Fibroblast of skin of scalp (primary cell): Measurements from ENCODE around the gene HTR4.

Source experiments
- DNase-seq: peaks from one replicate; pipeline ENCODE4 v3.0.0-alpha.2; 2013

The HTR4 gene

GRCh38 chr5:148660346-148660660 is 6.0 kb upstream of the HTR4 start:
- no peak for DNase-seq

- DNase-seq: no peak
Observed at GRCh38 chr5:148659641-148660345, 5.5 kb upstream of the HTR4 start.

GRCh38 chr5:148653291-148653835 is 964 bp downstream of the HTR4 start:
- no peak for DNase-seq

- no peak for DNase-seq
Observed at GRCh38 chr5:148651528-148651927, 2.8 kb downstream of the HTR4 start.

- no peak for DNase-seq
Observed at GRCh38 chr5:148645527-148645926, 8.8 kb downstream of the HTR4 start.

- DNase-seq: no peak
Observed at GRCh38 chr5:148641735-148642134, 12.6 kb downstream of the HTR4 start.

- DNase-seq: no peak
Observed at GRCh38 chr5:148640471-148640870, 13.9 kb downstream of the HTR4 start.

- DNase-seq: no peak
Observed at GRCh38 chr5:148639081-148639480, 15.2 kb downstream of the HTR4 start.

GRCh38 chr5:148636353-148636752 is 18.0 kb downstream of the HTR4 start:
- no peak for DNase-seq

GRCh38 chr5:148635321-148636083 is 18.8 kb downstream of the HTR4 start:
- no peak for DNase-seq

- DNase-seq: no peak
Observed at GRCh38 chr5:148633067-148633377, 21.3 kb downstream of the HTR4 start.

GRCh38 chr5:148632255-148633066 is 21.9 kb downstream of the HTR4 start:
- DNase-seq: no peak

GRCh38 chr5:148626986-148627385 is 27.3 kb downstream of the HTR4 start:
- DNase-seq: no peak

- DNase-seq: no peak
Observed at GRCh38 chr5:148626081-148626613, 28.2 kb downstream of the HTR4 start.

- DNase-seq: no peak
Observed at GRCh38 chr5:148625250-148625649, 29.1 kb downstream of the HTR4 start.

- DNase-seq: no peak
Observed at GRCh38 chr5:148623741-148624140, 30.6 kb downstream of the HTR4 start.

- no peak for DNase-seq
Observed at GRCh38 chr5:148623101-148623500, 31.2 kb downstream of the HTR4 start.

GRCh38 chr5:148620696-148621095 is 33.6 kb downstream of the HTR4 start:
- no peak for DNase-seq

GRCh38 chr5:148620091-148620490 is 34.2 kb downstream of the HTR4 start:
- no peak for DNase-seq

- no peak for DNase-seq
Observed at GRCh38 chr5:148619484-148619883, 34.8 kb downstream of the HTR4 start.

- DNase-seq: no peak
Observed at GRCh38 chr5:148615644-148616275, 38.6 kb downstream of the HTR4 start.

- no peak for DNase-seq
Observed at GRCh38 chr5:148607406-148607805, 46.9 kb downstream of the HTR4 start.

GRCh38 chr5:148606296-148606695 is 48.0 kb downstream of the HTR4 start:
- no peak for DNase-seq
